Thyroid gland (tissue), 4 donors: Measurements from ENCODE around the gene CISH. TPM values are rescaled to one million over a fixed set of nuclear protein-coding genes. Genes with fewer than 3 reads are reported as not detected.

Source experiments
- DNase-seq, 2 donors: peaks; one replicate each; pipeline ENCODE4 v3.0.0-alpha.2; 2019
- H3K27ac ChIP-seq, 3 donors: fragments of 200-600 bp; sonication (generic); 1 replicate in 2 of 3; 2 replicates in 1 of 3; pipeline ENCODE4 v1.5.1; 2016 to 2019; ENCODE audit warnings: mild to moderate bottlenecking in 1 of 3, moderate library complexity in 1 of 3
- H3K27me3 ChIP-seq: fragments of 200-600 bp; sonication (generic); one replicate; pipeline ENCODE4 v1.5.1; 2019
- H3K36me3 ChIP-seq, 2 donors: fragments of 200-600 bp; sonication (generic); one replicate each; pipeline ENCODE4 v1.5.1; 2016 to 2019
- H3K4me1 ChIP-seq, 2 donors: fragments of 200-600 bp; sonication (generic); one replicate each; pipeline ENCODE4 v1.5.1; 2017 to 2019
- H3K4me3 ChIP-seq, 3 donors: fragments of 200-600 bp; sonication (generic); replicated peaks in 1 of 3; 1 replicate in 2 of 3; 2 replicates in 1 of 3; pipeline ENCODE4 v1.5.1; 2016; ENCODE audit warnings: mild to moderate bottlenecking in 1 of 3
- H3K9me3 ChIP-seq: fragments of 200-600 bp; sonication (generic); one replicate; pipeline ENCODE4 v1.5.1; 2017
- POLR2A ChIP-seq, 2 donors: fragments of 450-650 bp; IDR thresholded peaks; one replicate each; pipeline ENCODE4 v1.6.1; 2017; ENCODE audit warnings: antibody characterized with exemption in 2 of 2, mild to moderate bottlenecking in 2 of 2, moderate library complexity in 1 of 2
- WGBS, 2 donors: methylation state at CpG; one replicate each; pipeline ENCODE4 v1.1.5; 2017; 5-methylcytosine and 5-hydroxymethylcytosine counted together
- intact Hi-C: fragments of 100-400 bp; cut with DNase I; formaldehyde crosslinking; loops from one replicate; pipeline ENCODE4 v1.15.1; 2023
- total RNA-seq, 4 donors: library from RNA; depleted of rRNA; stranded (reverse); fragments of >200 nt; gene quantifications; one replicate each; pipeline ENCODE4 v1.2.3, GENCODE V29; 2016
- TF ChIP-seq, protein P1 (sequence below), 6 experiments: fragments of 200-600 bp in 3 of 6; fragments of 450-650 bp in 3 of 6; sonication (generic) in 3 of 6; IDR thresholded peaks; one replicate each; pipeline ENCODE4 v1.5.1; 2016 to 2019; ENCODE audit warnings: antibody characterized with exemption in 6 of 6, mild to moderate bottlenecking in 2 of 6, inconsistent platforms in 1 of 6, moderate library complexity in 1 of 6

CISH gene
- total RNA-seq, 4 donors from 2014 or later = 31.0 to 78.1 (median 48.0) TPM

DNA sequence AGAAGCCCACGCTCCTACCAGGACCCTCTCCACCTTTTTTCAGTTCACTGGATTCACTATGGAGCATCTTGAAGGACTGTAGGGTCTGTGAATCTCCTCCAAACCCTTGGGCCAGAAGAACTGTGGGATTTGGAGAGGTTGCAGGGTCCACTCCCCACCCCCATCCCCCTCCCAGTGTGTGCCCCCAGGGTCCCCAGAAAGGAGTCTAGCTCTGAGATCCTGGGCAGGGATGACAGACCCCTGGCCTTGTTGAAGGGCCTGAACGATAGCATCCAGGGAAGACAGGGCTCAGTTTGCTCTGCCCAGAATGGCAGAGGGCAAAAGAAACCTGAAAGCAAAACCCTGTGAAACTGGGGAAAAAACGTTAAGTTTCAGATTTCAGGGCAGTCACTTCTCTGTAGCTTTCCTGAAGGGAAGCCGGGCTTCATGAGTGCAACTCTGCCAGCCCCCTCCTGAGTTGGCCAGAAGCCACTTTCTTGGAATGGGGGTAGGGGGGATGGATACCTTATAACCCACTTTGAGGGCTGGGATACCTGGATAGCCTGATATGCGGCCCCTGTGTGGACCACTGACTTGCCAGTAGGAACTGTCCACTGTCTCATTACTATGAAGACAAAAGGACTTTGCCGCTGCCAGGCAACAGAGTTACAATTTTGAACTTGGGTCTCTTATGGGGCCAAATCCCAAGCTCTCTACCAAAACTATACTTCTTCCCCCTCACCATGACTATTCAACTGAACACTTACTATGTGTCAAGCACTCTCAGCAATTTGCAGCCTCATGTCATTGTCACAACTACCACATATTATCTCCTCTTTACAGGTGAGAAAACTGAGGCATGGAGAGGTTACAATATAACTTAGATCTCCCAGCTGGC lies 1.6 kb upstream of the CISH start:
- DNase-seq = no peak
- H3K27me3 ChIP-seq = no peaks in the 10 kb centered on the region
- H3K27ac ChIP-seq = peak overlapping the region; percentile 71 to 100 (median 100)
- H3K4me3 ChIP-seq = peak overlapping the region in 1 of 3 donors; percentile 69
- H3K9me3 ChIP-seq = no peaks in the 10 kb centered on the region
- TF ChIP-seq POLR2A (IDR thresholded peaks at IDR 0.05) = no peak
- TF ChIP-seq, protein P1, sequence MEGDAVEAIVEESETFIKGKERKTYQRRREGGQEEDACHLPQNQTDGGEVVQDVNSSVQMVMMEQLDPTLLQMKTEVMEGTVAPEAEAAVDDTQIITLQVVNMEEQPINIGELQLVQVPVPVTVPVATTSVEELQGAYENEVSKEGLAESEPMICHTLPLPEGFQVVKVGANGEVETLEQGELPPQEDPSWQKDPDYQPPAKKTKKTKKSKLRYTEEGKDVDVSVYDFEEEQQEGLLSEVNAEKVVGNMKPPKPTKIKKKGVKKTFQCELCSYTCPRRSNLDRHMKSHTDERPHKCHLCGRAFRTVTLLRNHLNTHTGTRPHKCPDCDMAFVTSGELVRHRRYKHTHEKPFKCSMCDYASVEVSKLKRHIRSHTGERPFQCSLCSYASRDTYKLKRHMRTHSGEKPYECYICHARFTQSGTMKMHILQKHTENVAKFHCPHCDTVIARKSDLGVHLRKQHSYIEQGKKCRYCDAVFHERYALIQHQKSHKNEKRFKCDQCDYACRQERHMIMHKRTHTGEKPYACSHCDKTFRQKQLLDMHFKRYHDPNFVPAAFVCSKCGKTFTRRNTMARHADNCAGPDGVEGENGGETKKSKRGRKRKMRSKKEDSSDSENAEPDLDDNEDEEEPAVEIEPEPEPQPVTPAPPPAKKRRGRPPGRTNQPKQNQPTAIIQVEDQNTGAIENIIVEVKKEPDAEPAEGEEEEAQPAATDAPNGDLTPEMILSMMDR (IDR thresholded peaks at IDR 0.05) = no peak
- H3K36me3 ChIP-seq = peaks cover under 1 to 1% of the 10 kb centered on the region in 2 donors
- peaks cover 33 to 49% of the 10 kb centered on the region in 2 donors for H3K4me1 ChIP-seq
- intact Hi-C loops = no loop called here
- 62 to 63% methylated on average over 6 of the region's 6 CpGs for WGBS, 2 donors

DNA sequence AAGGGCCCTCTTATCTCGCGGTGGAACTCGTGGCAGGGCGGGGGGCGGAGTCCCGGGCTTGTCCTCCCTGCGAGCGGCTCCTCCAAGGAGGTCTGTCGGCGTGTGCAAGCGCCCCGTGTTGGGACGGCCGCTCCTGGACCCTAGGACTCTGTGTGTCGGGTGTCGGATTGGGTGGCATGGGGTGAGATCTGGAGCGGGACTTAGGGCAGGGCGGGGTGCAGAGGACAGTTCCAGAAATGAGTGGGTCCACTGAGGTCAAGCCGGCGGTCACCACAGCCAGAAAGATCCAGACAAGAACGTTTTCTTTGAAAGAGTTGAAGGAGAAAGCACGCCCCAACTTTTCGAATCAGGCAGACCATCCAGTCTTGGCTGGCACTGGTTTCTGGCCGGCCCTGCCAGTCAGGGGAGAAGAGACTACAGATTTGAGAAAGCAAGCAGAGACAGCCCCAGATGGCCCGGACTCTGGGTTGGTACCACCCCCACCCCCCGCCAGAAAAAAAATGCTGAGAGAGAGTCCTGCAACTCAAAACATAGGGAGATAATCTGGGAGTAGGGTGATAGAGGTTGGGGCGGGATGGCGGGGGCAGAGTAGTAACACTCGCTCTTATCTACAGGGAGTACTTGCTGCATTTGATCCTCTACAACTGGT lies 784 bp upstream of the CISH start:
- 7 to 15% methylated on average over 15 to 29 of the region's 29 CpGs for WGBS, 2 donors
- H3K36me3 ChIP-seq = peaks cover 9 to 10% of the 10 kb centered on the region in 2 donors
- no peaks in the 10 kb centered on the region for H3K9me3 ChIP-seq
- peaks cover 33 to 52% of the 10 kb centered on the region in 2 donors for H3K4me1 ChIP-seq
- intact Hi-C loops = no loop called here
- no peak for DNase-seq
- H3K27ac ChIP-seq = peak overlapping the region; percentile 71 to 100 (median 100)
- TF ChIP-seq, protein P1 (IDR thresholded peaks at IDR 0.05) = no peak
- TF ChIP-seq POLR2A (IDR thresholded peaks at IDR 0.05) = peak; percentile 58 to 76
- no peaks in the 10 kb centered on the region for H3K27me3 ChIP-seq
- H3K4me3 ChIP-seq = peak overlapping the region in 2 of 3 donors; percentile 7 to 69

DNA sequence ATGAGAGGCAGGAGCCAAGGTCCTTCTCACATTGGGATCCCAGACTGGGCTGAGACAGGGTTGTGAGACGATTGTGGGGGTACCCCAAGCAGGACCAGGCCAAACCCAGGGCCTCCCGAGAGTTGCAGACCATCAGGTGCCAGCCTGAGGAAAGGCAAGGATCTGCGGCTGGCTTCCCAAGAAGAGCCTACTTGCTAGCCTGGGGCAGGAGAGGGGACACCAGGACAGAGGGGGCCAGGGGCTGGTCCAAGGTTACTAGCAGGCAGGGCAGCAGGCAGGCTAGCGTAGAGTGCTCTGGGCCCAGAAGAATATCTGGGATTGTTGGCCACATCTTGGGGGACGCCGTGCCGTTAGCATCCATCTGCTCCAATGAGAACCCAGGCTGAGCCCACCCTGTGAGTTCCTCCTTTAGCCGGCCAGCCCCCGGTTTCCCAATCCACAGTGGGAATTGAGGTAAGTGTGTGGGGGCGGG lies 546 bp downstream of the CISH start:
- 8 to 9% methylated on average over 9 to 10 of the region's 10 CpGs for WGBS, 2 donors

DNA sequence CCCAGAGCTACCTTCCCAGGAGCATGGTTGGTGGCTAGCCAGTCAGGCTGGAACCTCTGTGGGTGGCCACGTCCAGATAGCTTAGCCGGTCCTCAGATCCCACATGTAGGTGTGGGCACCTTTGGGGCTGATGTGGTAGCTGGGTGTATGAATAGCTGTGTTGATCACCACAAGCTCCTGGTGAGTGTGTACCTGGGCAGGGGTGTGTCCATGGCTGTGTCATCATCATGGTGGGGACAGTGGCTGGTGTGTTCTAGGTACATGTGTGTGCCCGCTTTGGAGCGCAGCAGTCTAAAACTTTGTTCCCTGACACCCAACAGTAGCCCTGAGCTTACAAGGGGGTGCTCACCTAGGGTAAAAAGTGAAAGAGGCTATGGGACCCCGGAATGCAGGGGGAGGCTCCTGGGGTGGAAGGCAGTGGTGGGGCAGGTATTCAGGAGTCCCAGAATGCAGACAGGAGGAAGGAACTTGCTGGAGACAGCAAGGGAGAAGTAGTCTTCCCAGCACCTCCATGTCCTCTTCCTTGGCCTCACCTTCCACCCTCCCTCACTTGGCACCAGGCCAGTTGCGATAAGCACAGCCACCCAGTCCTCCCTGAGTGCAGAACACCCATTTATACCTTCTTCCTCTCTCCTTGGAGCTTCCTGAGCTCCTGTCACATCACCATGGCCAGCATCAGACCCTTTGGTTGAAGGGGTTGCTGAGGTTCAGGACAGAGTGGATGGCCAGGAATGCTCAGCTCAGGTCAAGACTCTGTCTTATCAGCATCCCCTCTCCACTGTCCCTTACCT lies 1.2 kb downstream of the CISH start:
- TF ChIP-seq, protein P1 (IDR thresholded peaks at IDR 0.05) = no peak
- peak in 1 of 2 donors; percentile 10 for TF ChIP-seq POLR2A (IDR thresholded peaks at IDR 0.05)
- intact Hi-C loops = no loop called here
- no peaks in the 10 kb centered on the region for H3K9me3 ChIP-seq
- H3K4me1 ChIP-seq = peaks cover 53 to 68% of the 10 kb centered on the region in 2 donors
- no peaks in the 10 kb centered on the region for H3K27me3 ChIP-seq
- peaks cover 20 to 21% of the 10 kb centered on the region in 2 donors for H3K36me3 ChIP-seq
- DNase-seq = peak; percentile 74 to 81
- peak overlapping the region; percentile 69 to 96 (median 82) for H3K4me3 ChIP-seq
- peak overlapping the region; percentile 99 to 100 (median 100) for H3K27ac ChIP-seq
- 72 to 73% methylated on average over 6 of the region's 6 CpGs for WGBS, 2 donors

More for the DNA sequence above, 546 bp downstream of the CISH start:
- H3K4me1 ChIP-seq = peaks cover 47 to 62% of the 10 kb centered on the region in 2 donors
- DNase-seq = no peak
- H3K9me3 ChIP-seq = no peaks in the 10 kb centered on the region
- H3K27me3 ChIP-seq = no peaks in the 10 kb centered on the region
- H3K4me3 ChIP-seq = peak overlapping the region; percentile 69 to 96 (median 82)
- intact Hi-C loops = no loop called here
- H3K36me3 ChIP-seq = peaks cover 20 to 21% of the 10 kb centered on the region in 2 donors
- peak overlapping the region; percentile 99 to 100 (median 100) for H3K27ac ChIP-seq
- no peak for TF ChIP-seq POLR2A (IDR thresholded peaks at IDR 0.05)
- TF ChIP-seq, protein P1 (IDR thresholded peaks at IDR 0.05) = no peak
